ENCODE results near the gene AQP12B.
"Not testable (repeated sequence)": the region's sequence is repeated elsewhere in the genome, so short reads cannot be mapped to it uniquely, and the experiment has no call there.

Gene AQP12B

GRCh38 chr2:240701091-240701735 is 18.5 kb upstream of the AQP12B start:
- TF ChIP-seq ZNF274 (IDR thresholded peaks at IDR 0.05; ENCODE audit: low read depth, low read length): no peak
- H3K4me3 ChIP-seq (ENCODE audit: low read length): no peak overlapping the region

GRCh38 chr2:240700616-240701015 is 17.9 kb upstream of the AQP12B start:
- H3K4me3 ChIP-seq (ENCODE audit: low read length): not testable (repeated sequence)

- H3K4me3 ChIP-seq (ENCODE audit: low read length): not testable (repeated sequence)
Observed at GRCh38 chr2:240699835-240700234, 17.1 kb upstream of the AQP12B start.

- H3K4me3 ChIP-seq (ENCODE audit: low read length): not testable (repeated sequence)
Observed at GRCh38 chr2:240698852-240699561, 16.3 kb upstream of the AQP12B start.

GRCh38 chr2:240696469-240696868 is 13.8 kb upstream of the AQP12B start:
- not testable (repeated sequence) for H3K4me3 ChIP-seq (ENCODE audit: low read length)

GRCh38 chr2:240695593-240695992 is 12.9 kb upstream of the AQP12B start:
- not testable (repeated sequence) for H3K4me3 ChIP-seq (ENCODE audit: low read length)

- not testable (repeated sequence) for H3K4me3 ChIP-seq (ENCODE audit: low read length)
Observed at GRCh38 chr2:240694304-240694703, 11.6 kb upstream of the AQP12B start.

- H3K4me3 ChIP-seq (ENCODE audit: low read length): not testable (repeated sequence)
Observed at GRCh38 chr2:240692583-240693561, 10.2 kb upstream of the AQP12B start.

- H3K4me3 ChIP-seq (ENCODE audit: low read length): not testable (repeated sequence)
Observed at GRCh38 chr2:240691631-240692420, 9.1 kb upstream of the AQP12B start, which contains the start of gene AQP12A. TSS of gene AQP12A (plus strand) at chr2:240691866. CDS start at chr2:240691914, 48 bp downstream.

GRCh38 chr2:240691075-240691427 is 8.4 kb upstream of the AQP12B start:
- not testable (repeated sequence) for H3K4me3 ChIP-seq (ENCODE audit: low read length)

GRCh38 chr2:240690421-240691074 is 7.9 kb upstream of the AQP12B start:
- not testable (repeated sequence) for H3K4me3 ChIP-seq (ENCODE audit: low read length)

- no peak for TF ChIP-seq ZNF274 (IDR thresholded peaks at IDR 0.05; ENCODE audit: low read depth, low read length)
- H3K4me3 ChIP-seq (ENCODE audit: low read length): no peak overlapping the region
Observed at GRCh38 chr2:240689975-240690374, 7.3 kb upstream of the AQP12B start.

GRCh38 chr2:240688553-240688919 is 5.9 kb upstream of the AQP12B start:
- no peak for TF ChIP-seq ZNF274 (IDR thresholded peaks at IDR 0.05; ENCODE audit: low read depth, low read length)
- no peak overlapping the region for H3K4me3 ChIP-seq (ENCODE audit: low read length)

Data from GM08714 (cell line).